Stimulated activated CD8-positive, alpha-beta memory T cell treated with anti-CD3 and anti-CD28 coated beads, Interleukin-7, amount 100 ng/mL, for 24 hours (primary cell): ENCODE results near the gene MAPK8.

Source experiments
- DNase-seq: peaks from one replicate; pipeline ENCODE4 v3.0.0-alpha.2; 2020; ENCODE audit warnings: low read depth

The MAPK8 gene

DNA sequence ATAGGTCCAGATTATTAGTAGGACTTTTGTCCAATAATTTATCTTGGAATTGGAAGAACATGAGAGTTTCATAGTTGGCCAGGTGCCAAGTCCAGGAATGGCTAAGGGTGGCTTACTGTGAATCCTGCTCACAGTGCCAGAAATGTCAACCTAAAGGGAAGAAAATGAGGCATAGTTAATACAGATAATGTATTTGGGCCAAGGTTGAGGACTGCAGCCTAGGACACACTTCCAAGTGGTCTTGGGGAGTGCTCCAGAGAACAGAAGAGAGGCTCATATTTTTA is 78.2 kb downstream of the MAPK8 start:
- DNase-seq: no peak

DNA sequence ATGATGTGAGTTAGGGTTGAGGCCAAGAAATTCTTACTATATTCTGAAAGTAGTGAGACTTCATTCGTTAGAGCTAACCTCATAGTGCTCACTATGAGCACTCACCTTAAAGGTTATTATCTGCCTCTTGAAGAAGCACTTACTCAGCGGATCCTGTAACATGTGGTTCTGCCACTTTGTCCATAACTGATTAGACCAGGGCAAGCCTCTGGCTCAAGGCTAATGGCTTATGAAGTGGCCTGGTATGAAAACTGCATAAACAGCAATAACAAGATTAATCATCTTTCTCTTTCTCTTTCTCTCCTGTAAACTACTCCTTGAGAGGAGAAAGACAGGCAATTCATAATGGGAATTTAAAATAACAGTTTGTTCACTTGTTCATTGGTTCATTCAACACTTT is 82.8 kb downstream of the MAPK8 start:
- DNase-seq: no peak

DNA sequence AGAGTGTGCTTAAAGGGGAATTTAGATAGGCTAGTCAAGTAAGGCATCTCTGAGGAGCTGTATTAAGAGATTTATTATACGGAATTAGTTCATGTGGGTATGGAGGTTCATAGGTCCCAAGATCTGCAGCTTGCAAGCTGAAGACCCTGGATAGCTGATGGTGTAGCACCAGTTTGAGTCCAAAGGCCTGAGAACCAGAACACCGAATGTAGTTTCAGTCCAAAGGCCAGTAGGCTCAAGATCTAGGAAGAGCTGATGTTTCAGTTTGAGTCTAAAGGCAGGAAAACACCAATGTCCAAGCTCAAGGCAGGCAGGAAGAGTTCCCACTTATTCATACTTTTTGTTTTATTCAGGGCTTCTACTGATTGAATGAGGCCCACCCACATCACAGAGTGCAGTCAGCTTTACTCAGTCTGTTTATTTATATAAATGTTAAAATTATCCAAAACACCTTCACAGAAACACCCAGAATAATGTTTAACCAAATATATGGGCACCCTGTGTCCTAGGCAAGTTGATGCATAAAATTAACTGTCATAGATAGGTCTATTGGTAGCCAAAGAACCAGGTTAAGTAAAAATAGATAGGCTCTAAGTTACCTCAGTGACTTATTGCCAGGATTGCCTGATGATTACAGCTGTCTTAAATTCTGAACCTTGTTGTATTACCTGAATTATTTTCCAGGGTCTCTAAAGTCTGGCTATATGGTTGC is 83.5 kb downstream of the MAPK8 start:
- no peak for DNase-seq

DNA sequence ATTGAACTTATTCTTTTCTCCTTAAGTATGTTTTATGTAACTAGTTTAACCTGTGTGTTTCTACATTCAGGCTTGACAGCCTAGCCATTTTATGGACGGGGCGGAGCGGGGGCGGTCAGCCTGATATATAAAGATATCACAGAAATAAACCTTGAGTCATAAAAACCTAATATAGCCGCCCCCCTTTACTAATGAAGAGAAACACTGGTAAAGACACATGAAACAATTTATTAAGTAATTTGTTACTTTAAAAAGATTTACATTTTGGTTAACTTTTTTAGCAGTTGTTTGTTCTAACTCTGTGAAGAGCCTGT is 84.0 kb downstream of the MAPK8 start:
- DNase-seq: no peak

DNA sequence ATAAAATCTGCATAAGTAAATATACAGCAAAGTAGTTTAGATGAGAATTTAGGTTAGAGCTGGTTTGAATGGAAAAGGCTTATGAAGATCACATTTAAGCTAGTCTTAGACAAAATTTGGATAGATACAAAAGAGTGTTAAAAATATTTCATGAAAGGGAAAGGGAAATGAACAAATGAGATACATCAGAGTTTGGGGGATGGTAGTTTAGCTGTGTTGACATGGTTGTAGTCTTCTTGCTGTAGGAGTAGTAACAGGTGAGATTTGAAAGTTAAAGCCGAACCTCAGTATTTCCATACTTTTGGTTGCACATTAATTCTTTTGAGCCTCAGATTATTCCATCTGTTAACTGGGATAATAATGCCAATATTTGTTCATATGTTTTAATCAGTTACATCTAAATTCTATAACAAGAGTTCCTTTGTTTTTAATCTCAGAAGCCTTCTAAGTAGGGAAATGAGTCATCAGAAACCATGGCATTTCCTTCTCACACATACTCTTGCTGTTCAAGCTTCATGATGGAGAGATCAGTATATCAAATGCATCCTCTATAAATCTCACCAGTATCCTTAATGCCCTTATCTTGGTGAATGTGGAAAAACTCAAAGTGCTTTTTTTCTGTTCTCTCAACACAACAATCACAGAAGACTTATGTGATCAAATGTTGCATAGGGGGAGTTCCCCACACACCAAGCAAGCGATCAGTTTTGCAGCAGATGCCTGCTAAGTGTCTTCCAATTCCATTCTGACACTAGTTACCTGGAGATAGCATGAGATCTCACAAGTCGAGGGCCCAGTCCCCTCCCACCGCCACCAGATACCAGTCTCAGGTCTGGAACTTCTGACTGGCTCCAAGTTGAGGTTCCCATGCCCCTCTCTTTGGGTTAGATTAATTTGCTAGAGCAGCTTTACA is 84.7 kb downstream of the MAPK8 start:
- no peak for DNase-seq

DNA sequence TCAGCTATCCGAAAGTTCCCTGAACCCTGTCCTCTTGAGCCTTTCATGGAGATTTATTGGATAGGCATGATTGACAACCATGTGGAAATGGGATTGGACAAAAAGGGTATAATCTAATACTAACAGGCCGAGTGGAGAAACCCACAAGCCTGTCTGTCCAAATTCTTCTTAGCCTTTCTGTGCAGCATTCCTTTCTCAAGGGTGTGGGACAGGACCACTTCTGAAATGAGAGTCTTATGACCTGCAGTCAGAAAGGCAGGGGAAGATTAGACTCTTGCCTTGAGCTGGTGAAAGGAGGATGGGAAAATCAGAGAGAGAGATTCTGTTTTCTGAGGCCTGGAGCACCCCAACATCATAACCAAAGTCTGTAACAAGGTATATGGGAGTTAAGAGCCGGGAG is 85.5 kb downstream of the MAPK8 start:
- DNase-seq: no peak

DNA sequence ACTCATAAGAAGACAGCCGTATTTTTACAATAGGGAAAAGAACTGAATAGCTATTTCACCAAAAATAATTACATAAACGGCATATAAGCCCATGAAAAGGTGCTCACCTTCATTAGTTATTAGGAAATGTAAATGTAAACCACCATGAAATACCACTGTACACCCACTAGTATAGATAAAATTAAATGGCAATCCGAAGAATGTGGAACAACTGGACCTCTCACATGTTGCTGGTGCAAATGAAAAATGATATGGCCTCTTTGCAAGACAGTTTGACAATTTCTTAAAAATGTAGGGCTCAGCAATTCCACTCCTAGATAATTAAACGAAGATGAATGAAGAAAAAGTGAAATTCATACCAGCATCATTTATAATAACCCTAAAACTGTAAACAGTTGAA is 91.8 kb downstream of the MAPK8 start:
- DNase-seq: no peak

DNA sequence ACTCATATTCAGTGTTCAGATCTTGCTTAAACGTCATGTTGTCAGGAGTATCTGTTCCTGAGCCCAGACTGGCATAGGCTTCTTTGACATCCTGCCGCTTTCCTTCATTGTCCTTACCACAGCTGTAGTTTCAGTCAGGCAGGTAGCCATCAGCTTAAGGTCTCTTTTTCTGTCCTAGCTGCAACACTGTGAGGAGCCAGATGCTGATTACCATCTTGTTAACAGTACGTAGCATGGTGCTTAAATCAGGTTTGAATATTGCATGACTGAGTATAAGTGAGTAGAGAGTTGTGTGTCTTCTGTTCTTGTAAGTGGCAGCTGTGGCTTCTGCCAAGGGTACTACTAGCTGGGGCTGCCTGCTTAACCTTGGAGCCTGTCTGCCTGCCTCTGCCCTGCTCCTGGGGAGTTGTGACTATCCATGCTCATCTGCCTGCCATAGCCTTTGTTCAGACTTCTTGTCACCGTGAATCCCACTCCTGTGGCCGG is 92.6 kb downstream of the MAPK8 start:
- no peak for DNase-seq

DNA sequence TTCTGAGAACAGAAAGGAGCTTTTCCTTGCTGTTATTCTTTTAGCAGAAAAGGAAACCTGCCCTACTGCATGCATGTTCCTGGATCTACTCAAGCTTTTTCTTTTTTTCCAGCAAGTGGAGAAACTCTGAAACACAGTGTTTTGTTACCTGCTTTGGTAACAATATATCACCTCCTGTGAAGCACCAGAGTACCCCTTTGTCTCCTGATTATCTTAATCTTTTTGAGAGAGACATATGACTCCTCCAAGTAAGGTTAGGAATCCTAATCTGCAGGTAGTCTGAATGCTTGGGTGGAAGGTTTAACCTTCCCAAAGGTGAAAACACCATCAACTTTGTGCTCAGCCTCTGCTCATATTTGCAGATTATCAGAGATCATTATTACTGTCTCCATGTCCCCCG is 93.1 kb downstream of the MAPK8 start:
- DNase-seq: no peak

DNA sequence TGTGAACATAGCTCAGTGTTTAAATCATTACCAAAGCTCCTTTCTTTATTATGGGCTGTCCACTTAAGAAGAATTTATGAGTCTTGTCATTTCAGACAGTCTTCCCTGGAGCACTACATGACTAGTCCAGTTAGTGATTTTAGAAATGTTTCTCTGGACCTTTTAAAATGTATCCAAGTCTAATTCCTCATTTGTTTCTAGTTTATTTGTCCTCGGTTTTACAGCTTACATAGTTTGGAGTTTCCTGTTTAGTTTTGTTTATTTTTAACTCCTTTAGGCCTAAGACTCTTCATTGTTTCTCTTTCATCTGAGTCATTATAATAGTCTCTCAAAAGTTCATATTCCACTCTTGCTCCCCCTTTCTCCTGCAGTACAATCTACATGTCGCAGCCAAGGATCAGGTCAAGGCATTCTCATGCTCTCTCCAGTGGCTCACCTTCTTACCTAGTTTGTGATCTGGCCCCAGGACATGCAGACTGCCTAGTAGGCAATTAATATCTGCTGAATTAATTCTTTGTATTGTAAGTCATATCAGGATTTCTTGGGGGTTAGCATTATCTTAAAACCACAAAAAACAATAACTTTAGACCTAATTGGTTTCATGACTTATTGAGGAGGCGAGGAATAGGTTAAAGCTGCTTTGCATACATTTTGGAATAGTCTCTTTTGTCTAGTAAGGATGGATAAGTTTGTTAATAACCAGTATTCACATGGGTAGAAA is 93.8 kb downstream of the MAPK8 start:
- DNase-seq: no peak

DNA sequence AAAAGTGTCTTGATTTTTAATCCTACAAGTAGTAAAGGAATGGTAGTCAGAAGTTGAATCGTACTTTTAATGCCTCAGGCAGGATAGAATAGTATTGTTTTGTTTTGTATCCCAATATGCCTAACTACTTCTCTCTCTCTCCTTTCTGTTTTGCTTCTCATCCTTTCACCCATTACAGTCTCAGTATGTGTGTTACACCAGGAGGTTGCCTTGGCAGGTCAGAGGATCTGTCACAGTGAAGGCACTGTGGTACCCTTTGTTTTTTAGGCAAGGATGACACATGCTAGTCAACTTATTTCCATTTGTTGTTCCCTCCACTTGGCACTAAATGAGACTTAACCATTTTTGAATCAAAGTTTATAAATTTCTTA is 94.4 kb downstream of the MAPK8 start:
- DNase-seq: no peak

DNA sequence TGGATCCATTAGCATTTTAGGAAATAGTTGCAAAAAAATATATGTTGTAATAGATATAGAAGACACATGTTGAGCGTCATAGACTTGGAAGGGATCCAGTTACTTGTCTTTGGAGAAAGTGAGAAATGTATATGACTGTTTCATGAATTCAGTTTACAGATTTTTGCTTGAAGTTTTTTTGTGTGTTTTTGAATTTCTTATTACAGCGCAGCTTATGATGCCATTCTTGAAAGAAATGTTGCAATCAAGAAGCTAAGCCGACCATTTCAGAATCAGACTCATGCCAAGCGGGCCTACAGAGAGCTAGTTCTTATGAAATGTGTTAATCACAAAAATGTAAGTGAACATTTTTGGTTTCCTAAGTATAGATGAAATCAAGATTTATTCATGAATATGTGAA is 98.2 kb downstream of the MAPK8 start:
- DNase-seq: no peak

DNA sequence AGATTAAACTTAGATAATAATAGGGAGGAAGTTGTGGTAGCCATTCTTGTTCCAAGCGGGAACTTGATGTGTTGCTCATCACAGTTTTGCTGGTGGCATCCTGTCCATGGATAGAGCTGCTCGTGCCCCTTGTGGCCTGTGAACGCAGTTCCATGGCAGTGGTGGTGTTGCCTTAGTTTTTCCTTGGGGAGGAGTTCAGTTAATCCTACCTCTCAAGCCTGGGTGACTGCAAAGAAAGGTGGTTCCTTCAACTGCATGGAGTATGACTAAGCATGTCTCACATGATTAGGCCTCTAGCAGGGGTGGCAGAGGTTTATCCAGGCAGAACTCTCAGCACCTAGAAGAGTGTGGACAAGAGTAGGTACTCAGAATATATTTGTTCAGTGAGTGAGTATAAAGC is 99.7 kb downstream of the MAPK8 start:
- no peak for DNase-seq

DNA sequence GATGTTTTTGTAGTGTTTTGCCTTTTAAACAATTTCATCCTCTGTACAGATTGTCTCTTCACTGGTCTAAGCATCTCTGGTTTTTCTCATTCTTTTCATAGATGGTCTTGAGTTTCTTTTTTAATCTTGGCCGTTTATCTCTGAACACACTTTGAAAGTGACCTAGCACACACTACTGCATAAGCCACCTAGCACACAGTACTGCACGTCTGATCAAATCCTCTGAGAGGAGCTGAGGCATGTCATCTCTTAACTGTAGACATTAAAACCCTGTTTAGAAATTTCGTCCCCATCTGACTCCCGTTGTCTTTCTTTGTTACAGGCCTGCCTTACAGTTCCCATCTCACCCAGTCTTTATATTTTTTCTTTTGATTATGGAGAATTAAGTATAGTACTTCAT is 100.2 kb downstream of the MAPK8 start:
- DNase-seq: no peak

DNA sequence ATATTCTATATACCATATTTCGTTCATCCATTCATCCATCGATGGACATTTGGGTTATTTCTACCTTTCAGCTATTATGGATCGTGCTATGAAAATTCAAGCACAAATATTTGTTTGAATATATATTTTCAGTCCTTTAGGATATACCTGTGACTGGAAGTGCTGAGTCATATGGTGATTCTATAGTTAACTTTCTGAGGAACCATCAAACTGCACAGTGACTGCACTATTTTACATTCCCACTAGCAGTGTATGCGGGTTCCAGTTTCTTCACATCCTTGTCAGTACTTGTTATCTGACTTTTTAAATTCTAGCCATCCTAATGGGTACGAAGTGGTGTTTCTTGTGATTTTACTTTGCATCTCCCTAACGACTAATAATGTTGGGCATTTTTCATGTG is 104.0 kb downstream of the MAPK8 start:
- DNase-seq: no peak

DNA sequence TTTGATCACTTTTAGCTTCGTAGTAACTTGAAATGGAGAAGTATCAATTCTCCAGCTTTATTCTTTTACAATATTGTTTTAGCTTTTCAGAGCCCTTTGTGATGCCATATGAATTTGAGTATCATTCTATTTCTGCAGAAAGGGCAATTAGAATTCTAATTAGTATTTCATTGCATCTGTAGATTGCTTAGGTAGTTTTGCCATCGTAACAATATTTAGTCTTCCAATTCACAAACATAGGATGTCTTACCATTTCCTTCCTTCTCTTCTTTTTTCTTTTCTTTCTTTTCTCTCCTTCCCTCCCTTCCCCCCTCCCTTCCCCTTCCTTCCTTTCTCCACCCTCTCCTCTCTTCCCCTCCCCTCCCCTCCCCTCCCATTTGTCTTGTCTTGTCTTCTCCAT is 105.0 kb downstream of the MAPK8 start:
- DNase-seq: no peak

DNA sequence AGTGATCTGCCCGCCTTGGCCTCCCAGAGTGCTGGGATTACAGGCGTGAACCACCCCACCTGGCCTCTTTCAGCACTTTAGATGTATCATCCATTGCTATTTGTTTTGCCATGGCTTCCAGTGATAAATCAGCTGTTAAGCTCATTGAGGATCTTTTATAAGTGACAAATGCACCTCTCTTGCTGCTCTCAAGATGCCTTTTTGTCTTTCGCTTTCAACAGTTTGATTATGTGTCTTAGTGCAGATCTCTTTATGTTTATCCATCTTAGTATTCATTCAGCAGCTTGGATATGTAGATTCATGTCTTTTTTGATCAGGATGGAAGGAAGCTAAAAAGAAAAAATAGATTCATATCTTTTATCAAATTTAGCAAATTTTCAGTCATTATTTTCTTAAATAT is 105.6 kb downstream of the MAPK8 start:
- DNase-seq: no peak

DNA sequence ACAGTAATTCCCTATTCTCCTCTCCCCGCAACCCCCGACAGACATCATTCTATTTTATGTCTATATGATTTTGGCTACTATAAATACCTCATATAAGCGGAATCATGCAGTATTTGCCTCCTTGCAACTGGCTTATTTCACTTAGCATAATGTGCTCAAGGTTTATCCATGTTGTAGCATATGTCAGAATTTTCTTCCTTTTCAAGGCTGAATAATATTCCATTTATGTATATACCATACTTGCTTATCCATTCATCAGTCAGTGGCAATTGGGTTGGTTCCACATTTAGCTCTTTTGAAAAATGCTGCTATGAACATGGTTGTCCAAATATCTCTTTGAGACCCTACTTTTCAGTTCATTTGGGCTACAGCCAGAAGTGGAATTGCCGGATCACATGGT is 106.5 kb downstream of the MAPK8 start:
- no peak for DNase-seq

DNA sequence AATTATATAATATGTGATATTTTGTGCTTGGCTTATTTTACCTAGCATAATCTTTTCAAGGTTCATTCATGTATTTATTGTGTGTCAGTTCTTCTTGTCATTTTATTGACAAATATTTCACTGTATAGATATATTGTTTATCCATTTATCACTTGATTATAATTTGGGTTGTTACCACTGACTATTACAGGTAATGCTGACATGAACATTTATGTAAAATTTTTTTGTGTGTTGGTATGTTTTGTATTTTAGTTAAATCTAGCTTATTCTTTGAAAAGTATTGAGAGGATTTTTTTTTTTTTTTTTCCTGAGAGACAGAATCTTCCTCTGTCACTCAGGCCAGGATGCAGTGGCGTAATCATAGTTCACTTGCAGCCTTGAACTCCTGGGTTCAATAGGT is 107.7 kb downstream of the MAPK8 start:
- no peak for DNase-seq

DNA sequence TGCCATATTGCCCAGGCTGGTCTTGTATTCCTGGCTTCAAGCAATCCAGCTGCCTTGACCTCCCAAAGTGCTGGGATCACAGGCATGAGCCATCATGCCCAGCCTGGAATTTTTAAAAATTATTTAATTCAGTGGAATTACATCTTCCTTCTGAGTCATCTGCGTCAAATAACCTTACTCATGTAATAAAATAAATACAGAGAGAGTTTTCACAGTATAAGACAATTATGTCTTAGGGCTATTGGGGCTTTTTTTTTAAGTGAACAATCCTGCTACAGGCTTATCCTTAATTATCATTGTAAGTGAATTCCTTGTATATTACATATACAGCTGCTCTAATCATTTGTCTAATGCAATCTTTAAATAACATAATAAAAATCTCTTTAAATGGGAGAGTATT is 108.3 kb downstream of the MAPK8 start:
- DNase-seq: no peak

DNA sequence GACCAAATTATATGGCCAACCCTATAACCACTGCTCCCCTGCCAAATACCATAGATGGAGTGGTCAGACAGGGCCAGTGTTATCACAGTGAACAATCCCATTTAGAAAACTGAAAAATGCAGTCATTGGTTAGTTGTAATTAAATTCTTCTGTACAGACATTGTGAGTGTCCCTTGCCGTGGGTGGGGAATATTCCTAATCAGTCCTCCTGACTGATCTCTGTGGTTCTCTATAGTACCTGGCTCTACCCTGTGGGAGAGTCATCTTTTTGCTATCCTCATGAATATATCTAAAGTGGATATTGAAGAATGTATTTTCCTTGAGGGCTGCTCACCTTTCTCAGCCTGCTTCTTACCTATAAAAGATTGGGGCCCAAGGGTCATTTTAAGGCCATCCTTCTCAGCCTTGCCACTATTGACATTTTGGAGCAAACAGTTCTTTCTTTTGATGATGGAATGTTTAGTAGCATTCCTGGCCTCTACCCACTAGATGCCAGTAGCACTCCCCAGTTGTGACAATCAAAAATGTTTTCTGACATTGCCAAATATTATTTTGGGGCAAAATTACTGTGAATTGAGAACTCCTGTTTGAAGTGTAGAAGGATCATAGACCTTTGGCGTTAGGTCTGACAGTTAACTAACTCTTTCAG is 110.2 kb downstream of the MAPK8 start:
- no peak for DNase-seq

DNA sequence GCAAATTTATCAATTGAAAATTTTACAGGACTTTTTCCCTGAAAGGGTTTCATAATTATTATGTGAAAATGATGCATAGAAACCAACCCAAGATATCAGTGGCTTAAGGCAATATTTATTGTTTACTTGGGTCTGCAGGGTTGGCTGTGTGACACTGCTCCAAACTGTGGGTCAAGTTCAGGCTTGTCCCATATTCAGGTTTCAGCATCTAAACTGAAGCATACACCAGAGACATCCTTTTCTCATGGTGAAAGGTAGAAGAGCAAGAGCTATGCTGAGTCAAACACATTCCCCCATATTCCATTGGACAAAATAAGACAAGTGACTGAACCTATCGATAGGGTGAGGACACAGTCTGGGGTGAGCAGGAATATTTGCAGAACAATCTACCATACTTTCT is 110.9 kb downstream of the MAPK8 start:
- DNase-seq: no peak
